ENCODE results near the gene KDM8.

- no peak for TF ChIP-seq POLR2A (IDR thresholded peaks at IDR 0.05; ENCODE audit: low read depth)
- no peak for TF ChIP-seq EP300 (IDR thresholded peaks at IDR 0.05)
- TF ChIP-seq CTCF (IDR thresholded peaks at IDR 0.05), result peak; percentile 87 to 99 (median 96)
- TF ChIP-seq POLR2AphosphoS5 (IDR thresholded peaks at IDR 0.05), result no peak
Measured at GRCh38 chr16:27154705-27155521, 48.4 kb upstream of the KDM8 start.
